ENCODE data around the gene SLC25A21.

SLC25A21 gene

DNA sequence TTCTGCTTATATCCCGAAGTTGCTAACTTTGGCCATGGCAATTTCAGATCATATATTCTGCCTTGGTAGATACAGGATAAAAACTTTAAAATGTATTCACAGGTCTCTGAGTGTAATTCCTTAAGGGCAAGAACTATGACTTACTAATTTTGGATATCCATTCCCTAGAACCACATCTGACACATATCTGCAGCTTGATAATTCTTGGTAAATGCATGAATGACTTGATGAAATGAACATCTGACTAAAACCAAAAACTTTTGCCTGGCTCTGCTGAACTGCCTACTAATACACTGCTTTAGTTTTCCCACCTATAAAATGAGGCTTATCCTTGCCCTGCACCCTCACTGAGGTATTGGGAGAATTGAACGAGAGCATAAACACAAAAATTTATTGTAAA is 32.2 kb downstream of the SLC25A21 start:
- DNase-seq: no peak

GRCh38 chr14:37139710-37140109 is 32.7 kb downstream of the SLC25A21 start:
- DNase-seq: no peak

- DNase-seq: no peak
These were observed 33.5 kb downstream of the SLC25A21 start for GRCh38 chr14:37138898-37139297.

DNA sequence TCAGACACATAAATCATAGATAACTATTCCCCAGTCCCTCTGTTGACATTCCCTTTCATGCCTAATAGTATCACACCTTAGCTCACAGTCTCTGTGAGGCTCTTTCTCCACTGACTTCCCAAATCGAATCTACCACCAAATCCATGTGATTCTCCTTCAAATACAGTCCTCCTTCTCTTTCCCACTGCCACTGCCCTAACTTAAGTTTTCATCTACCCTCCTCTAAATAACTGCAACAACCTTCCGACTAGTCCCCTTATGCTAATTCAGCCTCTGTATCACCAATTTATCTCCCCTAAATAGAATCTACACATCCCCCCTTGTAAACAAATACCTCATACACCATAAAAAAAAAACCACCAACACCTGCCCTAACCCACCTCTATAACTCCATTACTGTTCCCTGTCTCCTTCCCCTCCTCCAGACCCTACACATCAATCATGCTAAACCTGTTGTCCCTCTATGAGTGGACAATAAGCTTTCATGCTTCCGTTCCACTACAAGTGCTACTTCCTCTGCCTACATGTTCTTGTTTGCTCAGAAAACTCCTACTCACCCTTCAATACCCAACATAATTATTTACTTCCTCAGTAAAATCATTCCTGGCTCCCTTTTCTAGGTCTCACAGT is 39.0 kb downstream of the SLC25A21 start:
- DNase-seq: no peak

GRCh38 chr14:37131205-37131604 is 41.2 kb downstream of the SLC25A21 start:
- DNase-seq: no peak

DNA sequence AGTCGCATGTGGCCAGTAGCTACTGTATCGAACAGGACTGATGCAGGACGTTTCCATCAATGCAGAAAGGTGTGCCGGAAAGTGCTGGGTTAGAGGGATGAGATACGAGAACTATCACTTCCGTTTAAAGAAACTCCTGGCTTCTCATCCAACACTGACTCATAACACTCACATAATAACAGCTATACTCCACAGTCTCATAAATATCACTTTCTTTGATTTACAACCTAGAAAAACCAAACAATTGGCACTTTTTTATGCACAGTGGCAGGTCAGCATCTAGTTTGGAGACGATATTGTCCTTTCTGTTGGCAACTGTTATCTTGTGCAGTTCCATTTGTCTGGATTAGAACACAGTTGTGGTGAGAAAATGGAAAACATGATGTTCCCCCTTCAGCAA is 43.4 kb downstream of the SLC25A21 start:
- DNase-seq: no peak

GRCh38 chr14:37124614-37125013 is 47.8 kb downstream of the SLC25A21 start:
- DNase-seq: no peak

DNA sequence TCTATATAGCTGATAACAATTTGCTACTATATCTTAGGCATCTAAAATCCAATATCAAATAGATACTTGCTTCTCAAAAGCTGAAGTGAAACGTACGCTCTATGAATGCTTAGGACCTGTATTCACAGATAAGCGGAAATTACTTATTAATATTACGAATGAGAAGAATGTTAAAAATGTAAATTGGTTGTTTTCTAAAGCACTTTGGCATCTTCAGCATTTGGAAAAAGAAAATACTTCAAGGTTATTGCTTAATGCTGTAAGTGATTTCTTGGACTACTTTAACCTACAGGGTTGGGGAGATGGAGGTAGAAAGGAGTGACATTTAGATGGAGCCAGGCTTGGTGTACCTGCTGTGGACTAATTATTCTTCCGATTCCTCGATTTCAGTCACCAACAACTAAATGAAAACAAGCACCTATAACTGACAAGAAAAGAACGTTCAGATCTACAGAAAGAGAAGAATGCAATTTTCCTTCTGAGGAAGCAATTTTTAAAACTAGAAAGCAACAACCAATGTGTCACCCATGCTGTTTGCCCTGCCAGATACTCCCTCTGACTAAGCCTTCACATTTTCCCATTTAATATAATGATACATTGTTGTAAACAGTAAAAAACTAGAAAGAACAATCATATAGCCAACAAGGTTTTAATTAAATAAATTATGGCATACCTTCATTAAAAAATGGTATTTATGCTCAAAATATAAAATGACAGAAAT is 49.3 kb downstream of the SLC25A21 start:
- no peak for DNase-seq

GRCh38 chr14:37122288-37122687 is 50.1 kb downstream of the SLC25A21 start:
- no peak for DNase-seq

GRCh38 chr14:37118673-37119366 is 53.6 kb downstream of the SLC25A21 start:
- DNase-seq: no peak

DNA sequence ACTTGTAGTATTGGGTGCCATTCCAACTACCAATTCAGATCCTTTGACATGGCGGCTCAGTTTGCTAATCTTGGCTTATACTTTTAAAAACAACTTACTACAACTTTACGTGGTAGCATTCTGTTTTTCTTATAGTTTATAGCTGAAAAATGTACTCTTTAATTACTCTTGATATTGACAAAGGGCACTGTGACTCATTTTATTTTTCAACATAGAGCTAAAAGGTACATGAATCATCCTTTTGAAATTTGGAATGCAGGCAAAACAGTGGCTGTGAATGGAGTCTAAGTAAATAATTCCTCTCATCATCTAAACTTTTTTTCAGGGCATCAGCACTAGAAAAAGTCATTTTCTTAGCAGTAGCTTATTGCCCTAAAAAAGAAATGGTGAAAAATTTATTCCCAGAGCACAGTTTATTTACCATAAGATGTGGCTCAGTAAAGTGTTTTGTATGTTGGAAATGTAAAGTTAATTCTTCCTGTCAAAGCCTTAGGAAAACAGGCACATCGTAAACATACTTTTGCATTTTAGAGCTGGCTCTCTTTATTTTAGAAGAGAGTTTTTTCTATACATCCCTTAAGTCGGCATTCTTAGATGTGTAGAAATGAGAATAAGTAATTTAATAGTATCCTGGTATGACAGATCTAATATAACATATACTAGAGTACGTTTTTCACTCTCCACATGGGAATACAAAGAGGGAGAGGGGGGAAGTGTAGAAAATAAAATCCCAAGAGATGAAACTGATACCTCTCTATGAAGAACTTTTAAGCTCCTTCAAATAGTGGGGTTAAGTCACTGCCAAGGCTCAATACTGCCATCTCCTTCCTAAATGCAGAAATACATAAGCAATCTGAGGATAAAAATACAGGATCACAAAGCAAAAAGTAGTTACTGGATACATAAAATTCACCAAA is 55.2 kb downstream of the SLC25A21 start:
- DNase-seq: peak in 1 of 2 experiments; percentile 15

GRCh38 chr14:37115406-37115805 is 57.0 kb downstream of the SLC25A21 start:
- DNase-seq: no peak

DNA sequence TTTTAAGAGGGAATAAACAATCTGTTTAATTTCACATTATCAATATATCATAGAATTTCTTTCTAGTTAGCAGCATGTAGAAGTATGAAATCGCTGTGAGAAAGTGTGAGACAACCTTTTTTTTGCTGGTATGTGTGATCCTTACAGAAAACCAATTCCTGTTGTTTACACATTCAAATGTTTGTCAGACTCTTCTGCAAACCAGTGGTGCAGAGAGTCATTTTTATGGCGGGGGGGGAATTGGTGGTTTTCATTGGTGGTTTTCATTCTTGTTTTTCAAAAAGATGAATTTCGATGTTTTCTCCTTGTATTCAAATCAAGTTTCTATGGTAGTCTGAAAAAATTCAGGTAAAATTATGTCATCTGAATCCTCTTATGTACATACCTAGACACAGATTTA is 57.8 kb downstream of the SLC25A21 start:
- no peak for DNase-seq

GRCh38 chr14:37114002-37114401 is 58.4 kb downstream of the SLC25A21 start:
- no peak for DNase-seq

GRCh38 chr14:37098132-37098531 is 74.3 kb downstream of the SLC25A21 start:
- no peak for DNase-seq

- DNase-seq: no peak
These were observed 77.9 kb downstream of the SLC25A21 start for GRCh38 chr14:37094502-37094901.

- no peak for DNase-seq
These were observed 79.0 kb downstream of the SLC25A21 start for GRCh38 chr14:37093364-37093763.

DNA sequence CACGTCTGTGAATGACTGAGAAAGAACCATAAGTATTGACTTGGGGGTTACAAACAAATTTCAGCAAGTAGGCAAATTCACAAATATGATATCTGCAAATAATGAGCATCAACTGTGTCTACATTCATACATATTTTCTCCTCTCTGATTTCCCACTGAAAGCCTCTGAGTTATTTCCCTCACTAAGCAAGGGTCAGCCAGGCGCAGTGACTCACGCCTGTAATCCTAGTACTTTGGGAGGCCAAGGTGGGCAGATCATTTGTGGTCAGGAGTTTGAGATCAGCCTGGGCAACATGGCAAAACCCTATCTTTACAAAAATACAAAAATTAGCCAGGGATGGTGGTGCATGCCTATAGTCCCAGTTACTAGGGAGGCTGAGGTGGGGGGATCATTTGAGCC is 80.8 kb downstream of the SLC25A21 start:
- no peak for DNase-seq

DNA sequence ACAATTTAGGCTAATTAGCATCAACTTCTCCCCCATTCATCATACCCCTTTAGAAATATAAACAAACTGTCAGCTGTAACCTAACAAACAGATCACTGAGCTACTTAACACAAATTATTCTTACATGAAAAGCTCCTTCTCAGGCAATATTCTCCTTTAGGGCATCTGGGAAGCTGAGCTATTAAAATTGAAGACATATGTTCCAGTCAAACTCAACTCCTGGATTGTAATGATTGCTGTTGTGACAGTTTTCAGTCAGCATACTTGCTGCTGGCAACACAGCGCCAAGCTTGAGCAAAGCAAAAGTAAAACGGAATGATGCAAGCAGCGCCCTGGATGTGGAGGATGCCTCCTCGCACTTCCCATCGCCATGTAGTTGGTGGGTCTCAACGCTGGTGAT is 82.4 kb downstream of the SLC25A21 start:
- DNase-seq: no peak

- DNase-seq: no peak
These were observed 83.0 kb downstream of the SLC25A21 start for GRCh38 chr14:37089410-37089809.

- DNase-seq: no peak
These were observed 83.8 kb downstream of the SLC25A21 start for GRCh38 chr14:37088356-37089215.

DNA sequence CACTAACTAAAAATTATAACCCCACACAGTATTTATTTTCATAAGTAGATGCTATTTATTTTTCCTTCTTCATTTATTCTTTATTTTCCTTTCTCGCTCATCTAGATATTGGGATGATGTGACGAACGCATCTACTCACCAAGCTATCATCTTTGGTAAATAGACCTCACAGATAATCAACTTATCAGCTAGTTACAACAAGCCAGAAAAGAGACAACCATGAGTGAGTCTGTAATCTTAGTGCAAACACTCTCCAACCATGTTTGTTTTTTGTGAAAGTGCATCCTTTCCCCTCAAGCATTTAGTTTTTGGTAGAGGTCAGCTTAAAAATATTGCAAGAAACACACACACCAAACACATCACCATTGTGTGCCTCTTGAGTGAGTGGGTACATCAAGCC is 84.9 kb downstream of the SLC25A21 start:
- no peak for DNase-seq
